Testis (tissue), 2 donors: Measurements from ENCODE around the gene VAPB.

ENCODE experiments used
- CTCF ChIP-seq, 3 experiments: fragments of 450-650 bp in 2 of 3; fragments of 200-600 bp in 1 of 3; sonication (generic) in 1 of 3; IDR thresholded peaks; one replicate each; pipeline ENCODE4 v1.5.1; 2016 to 2019; ENCODE audit warnings: antibody characterized with exemption in 3 of 3, mild to moderate bottlenecking in 2 of 3, moderate library complexity in 1 of 3
- POLR2A ChIP-seq: fragments of 450-650 bp; IDR thresholded peaks from one replicate; pipeline ENCODE4 v1.6.1; 2017; ENCODE audit warnings: antibody characterized with exemption, mild to moderate bottlenecking, moderate library complexity

- TF ChIP-seq CTCF (IDR thresholded peaks at IDR 0.05): no peak
- TF ChIP-seq POLR2A: no peak
Measured at GRCh38 chr20:58389324-58389967, 417 bp downstream of the VAPB start.
